DOHH2 (cell line): ENCODE measurements around the gene IREB2.
"Not testable (repeated sequence)": the region's sequence is repeated elsewhere in the genome, so short reads cannot be mapped to it uniquely, and the experiment has no call there.

Experiments
- CTCF ChIP-seq: fragments of 200-600 bp; sonication (generic); IDR thresholded peaks from one replicate; pipeline ENCODE4 v1.5.1; 2014; ENCODE audit warnings: antibody characterized with exemption, mild to moderate bottlenecking, low read depth, low read length; ENCODE audit not compliant: poor library complexity, severe bottlenecking
- EZH2phosphoT487 ChIP-seq: fragments of 200-600 bp; sonication (generic); IDR thresholded peaks from 2 replicates; pipeline ENCODE4 v1.6.1; 2017; ENCODE audit warnings: borderline replicate concordance, mild to moderate bottlenecking, antibody characterized with exemption, low read length, moderate library complexity, mixed read lengths

GRCh38 chr15:78539464-78540140 lies 101.6 kb downstream of the IREB2 start:
- TF ChIP-seq CTCF, EZH2phosphoT487: not testable (repeated sequence)
